Glomerular visceral epithelial cell (primary cell): ENCODE data around the gene MTMR3.

Experiments
- DNase-seq: peaks from one replicate; pipeline ENCODE4 v3.0.0-alpha.2; 2016; ENCODE audit errors: extremely low spot score

MTMR3 gene

DNA sequence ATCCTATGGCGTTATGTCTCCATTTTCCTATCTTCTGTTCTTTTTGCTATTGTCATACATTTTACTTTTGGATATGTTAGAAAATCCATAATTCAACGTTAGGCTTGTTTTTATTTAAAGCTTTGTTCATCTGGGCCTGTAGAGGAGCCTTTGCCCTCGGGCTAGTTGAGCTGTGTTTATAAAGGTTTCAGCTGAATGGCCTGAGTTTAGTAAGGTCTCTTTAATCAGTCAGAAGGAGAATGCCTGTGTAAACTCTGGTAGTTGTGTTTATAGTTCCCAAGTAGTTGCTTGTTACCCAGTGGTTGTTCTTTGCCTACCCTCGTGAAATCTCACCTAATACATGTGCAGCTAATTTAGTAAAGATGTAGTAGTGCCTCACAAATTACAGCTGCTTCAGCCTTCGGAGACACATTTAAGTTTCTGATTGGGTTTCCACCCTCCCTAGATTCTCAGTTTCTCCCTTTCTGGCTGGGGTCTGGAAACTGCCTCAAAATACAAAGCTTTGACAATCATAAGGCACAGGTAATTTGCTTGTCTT lies 33.1 kb downstream of the MTMR3 start:
- DNase-seq, result no peak

DNA sequence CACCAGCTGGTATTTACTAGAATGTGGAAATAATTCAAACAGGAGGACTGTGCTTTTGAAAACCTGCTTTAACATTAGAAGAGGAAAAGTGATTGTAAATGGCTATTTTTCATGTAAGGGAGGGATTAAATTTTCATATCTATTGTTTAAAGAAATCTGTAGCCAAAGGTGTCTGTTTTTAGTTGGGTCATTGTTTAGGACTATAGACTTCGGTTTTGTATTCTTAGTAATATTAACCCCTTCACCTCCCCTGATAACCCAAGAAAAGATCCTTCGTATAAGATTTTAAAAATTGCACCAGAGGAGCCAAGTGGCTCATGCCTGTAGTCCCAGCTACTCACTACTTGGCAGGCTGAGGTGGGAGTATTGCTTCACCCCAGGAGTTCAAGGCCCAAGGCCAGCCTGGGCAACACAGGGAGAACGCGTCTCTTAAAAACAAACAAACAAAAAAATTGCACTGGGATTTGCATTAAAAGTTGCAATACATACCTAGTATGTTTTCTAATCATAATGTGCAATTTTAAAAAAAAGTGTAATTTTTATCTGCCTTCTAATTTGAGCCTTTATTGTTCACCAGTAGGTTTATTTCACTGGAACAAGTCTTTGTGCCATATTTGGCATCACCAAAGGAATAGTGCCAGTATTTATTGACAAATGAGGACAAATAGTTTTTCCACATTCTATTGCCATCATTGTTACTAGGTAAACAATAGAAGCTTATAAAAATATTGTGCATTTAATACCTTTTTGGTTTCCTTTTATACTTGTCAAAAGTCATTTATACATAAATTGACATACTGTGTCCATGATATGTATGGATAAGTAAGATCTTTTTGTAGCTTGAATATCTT lies 34.3 kb downstream of the MTMR3 start:
- no peak for DNase-seq

- DNase-seq, result no peak
These were observed 42.4 kb downstream of the MTMR3 start for GRCh38 chr22:29925402-29925801.

GRCh38 chr22:29926057-29926456 lies 43.1 kb downstream of the MTMR3 start:
- no peak for DNase-seq

DNA sequence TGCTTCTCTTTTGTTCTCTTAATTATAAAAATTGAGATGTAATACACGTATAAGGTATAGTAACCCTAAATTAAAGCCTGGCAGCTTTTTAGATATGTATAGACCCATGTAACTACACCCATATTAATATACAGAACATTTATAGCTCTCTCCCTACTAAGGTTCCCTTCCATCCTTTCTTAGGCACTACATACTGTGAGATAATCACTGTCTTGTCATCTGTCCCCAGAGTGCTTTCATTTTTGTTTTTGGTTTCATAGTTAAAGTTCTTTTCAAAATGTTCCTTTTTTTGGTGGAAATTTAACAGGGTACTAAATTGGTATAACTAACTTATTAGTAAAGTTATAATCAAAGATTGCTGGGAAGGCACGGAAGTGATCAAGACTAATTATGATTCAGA lies 49.2 kb downstream of the MTMR3 start:
- no peak for DNase-seq

GRCh38 chr22:29933619-29934018 lies 50.6 kb downstream of the MTMR3 start:
- no peak for DNase-seq

GRCh38 chr22:29934596-29934995 lies 51.6 kb downstream of the MTMR3 start:
- no peak for DNase-seq

GRCh38 chr22:29936186-29936585 lies 53.2 kb downstream of the MTMR3 start:
- DNase-seq, result peak; percentile 28

GRCh38 chr22:29937940-29938693 lies 55.1 kb downstream of the MTMR3 start:
- DNase-seq, result peak; percentile 79

DNA sequence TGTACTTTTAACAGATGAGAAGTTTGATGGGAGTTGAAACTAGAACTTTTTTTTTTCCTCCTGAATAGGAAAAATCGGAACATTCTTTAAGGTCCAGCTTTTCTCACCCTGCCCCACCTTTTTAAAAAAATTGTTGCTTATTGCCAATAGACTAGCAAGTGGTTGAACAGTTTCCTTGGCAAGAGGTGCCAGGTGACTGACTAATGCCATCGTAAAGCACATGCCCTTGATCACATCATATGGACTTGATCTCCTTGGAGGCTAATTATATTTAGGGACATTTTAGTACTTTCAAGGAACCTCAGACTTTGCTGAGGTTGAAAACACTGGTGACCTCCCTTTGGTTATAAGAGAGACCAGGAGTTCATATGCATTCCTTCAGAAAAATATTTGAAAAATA lies 57.6 kb downstream of the MTMR3 start:
- DNase-seq, result no peak

GRCh38 chr22:29944339-29944738 lies 61.4 kb downstream of the MTMR3 start:
- DNase-seq, result no peak

DNA sequence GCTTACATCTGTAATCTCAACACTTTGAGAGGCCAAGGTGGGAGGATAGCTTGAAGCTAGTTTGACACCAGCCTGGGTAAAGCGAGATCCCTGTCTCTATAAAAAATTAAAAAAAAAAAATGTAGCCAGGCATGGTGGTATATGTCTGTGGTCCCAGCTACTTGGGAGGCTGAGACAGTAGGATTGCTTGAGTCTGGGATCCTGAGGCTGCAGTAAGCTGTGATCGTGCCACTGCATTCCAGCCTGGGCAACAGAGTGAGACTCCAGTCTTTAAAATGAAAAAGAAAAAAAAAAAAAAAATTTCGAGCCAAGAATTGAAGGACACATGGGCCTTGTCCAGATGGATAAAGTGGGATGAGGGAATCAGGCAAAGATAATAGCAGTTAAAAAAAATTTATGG lies 62.5 kb downstream of the MTMR3 start:
- no peak for DNase-seq

DNA sequence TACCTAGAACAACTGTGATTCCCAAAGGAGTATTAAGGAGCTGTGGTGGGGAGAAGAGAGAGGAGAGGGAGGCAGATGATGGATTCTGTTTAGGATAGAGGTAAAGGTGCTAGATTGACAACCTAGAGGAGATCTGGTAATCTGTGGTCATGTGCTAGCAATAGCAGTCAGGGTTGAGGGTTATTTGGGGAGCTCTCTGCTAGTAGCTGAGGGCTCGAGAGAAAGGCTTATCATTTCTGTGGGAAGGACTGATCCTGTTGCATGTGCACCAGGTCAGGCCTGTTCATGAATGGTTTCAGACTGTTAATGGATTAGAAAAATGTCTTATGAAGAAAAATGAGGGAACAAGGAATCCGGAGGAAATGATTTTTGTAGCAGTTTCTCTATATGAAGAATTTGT lies 63.2 kb downstream of the MTMR3 start:
- DNase-seq, result no peak

GRCh38 chr22:29947410-29948384 lies 64.7 kb downstream of the MTMR3 start:
- no peak for DNase-seq

- DNase-seq, result no peak
These were observed 65.4 kb downstream of the MTMR3 start for GRCh38 chr22:29948385-29948769.

DNA sequence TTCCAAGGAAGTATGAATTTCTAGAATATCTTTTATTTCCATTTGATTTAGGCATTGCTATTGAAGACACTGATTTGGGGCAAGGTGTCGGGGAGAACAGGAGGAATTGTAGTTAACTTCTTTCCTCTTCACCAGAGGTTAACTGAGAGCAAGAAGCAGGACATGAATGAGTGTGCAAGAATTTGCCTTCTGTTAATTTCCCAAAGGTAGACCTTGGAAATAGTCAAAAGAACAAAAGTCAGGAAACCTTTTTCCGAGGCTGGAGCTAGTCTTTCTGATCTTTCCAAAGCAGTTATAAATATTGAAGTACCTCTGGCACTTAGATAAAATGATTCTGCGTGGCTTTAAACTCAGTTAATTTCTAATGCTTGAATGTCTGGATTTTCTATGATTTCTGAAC lies 66.9 kb downstream of the MTMR3 start:
- DNase-seq, result no peak

- DNase-seq, result no peak
These were observed 68.9 kb downstream of the MTMR3 start for GRCh38 chr22:29951791-29952413.

DNA sequence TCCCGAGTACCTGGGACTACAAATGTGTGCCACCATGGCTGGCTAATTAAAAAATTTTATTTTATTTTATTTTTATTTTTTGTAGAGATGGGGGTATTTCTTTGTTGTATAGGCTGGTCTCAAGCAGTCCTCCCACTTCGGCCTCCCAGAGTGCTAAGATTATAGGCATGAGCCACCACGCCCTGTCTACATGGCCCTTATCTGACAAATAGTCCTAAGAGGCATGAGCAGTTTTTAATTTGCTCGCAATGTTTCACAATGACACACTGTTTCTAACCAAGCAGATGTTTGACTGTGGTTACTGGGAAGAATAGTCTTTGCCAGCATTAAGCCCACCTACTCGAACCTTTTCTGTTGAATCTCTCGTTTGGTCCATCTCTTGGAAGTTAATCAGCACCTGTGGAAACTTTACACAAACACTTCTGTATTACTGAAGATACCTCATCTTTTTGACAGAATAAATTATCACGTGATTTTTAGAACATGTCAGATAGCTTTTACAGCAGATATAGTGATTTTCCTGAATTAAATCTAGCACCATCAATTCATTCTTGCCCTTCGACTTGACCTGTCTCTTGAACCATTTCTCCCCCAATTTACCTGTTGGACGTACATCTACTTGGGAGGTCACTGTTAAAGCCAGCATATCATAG lies 71.4 kb downstream of the MTMR3 start:
- no peak for DNase-seq

- no peak for DNase-seq
These were observed 73.7 kb downstream of the MTMR3 start for GRCh38 chr22:29956680-29957079.

DNA sequence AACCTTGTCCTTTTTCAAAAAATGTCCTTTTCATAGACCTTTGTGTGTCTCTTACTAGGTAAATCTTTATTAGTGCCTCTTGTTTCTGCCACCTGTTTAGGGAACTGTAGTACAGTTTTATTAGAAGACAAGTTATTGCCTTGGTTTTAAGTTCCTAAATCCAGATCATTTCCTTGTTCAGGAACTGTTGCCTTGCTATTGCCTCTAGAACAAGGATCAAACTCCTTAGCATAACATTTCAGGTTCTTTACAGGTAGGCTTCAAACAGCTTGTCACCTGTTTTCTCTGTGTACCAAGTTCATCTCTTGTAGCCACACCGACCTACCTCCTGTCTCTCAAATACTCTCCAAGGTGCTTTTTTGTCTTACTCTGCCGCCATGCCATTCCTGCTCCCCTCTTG lies 75.2 kb downstream of the MTMR3 start:
- DNase-seq, result no peak

- DNase-seq, result no peak
These were observed 81.8 kb downstream of the MTMR3 start for GRCh38 chr22:29964776-29965175.
